Chondrocyte (in vitro differentiated cells): ENCODE results near the gene TERC. TPM values are rescaled to one million over a fixed set of nuclear protein-coding genes. Genes with fewer than 3 reads are reported as not detected.

Source experiments
- DNase-seq: peaks from one replicate; pipeline ENCODE4 v3.0.0; 2021; ENCODE audit warnings: mixed read lengths, low spot score
- H3K27ac Mint-ChIP-seq: one replicate; pipeline ENCODE4 v1.8.0; 2021; ENCODE audit warnings: mild to moderate bottlenecking, moderate library complexity, mixed read lengths; ENCODE audit not compliant: unreplicated experiment
- H3K27me3 Mint-ChIP-seq: 2 replicates; pipeline ENCODE4 v1.8.0; 2021; ENCODE audit warnings: low read depth, mixed read lengths
- H3K36me3 Mint-ChIP-seq: 2 replicates; pipeline ENCODE4 v1.8.0; 2021; ENCODE audit warnings: low read depth, mixed read lengths
- H3K4me1 Mint-ChIP-seq: 2 replicates; pipeline ENCODE4 v1.8.0; 2021; ENCODE audit warnings: low read depth, mild to moderate bottlenecking, mixed read lengths
- H3K4me3 Mint-ChIP-seq: one replicate; pipeline ENCODE4 v1.8.0; 2021; ENCODE audit warnings: mild to moderate bottlenecking, moderate library complexity, mixed read lengths; ENCODE audit not compliant: unreplicated experiment
- H3K9me3 Mint-ChIP-seq: 2 replicates; pipeline ENCODE4 v1.8.0; 2021; ENCODE audit warnings: low read depth, mixed read lengths
- CTCF ChIP-seq: fragments of 200-600 bp; sonication (generic); IDR thresholded peaks from 2 replicates; pipeline ENCODE4 v1.5.0; 2021; ENCODE audit warnings: antibody characterized with exemption, mild to moderate bottlenecking, moderate library complexity
- long read RNA-seq: library from polyadenylated mRNA; stranded (forward); transcript quantifications from one replicate; pipeline ENCODE4 v2.0.0, GENCODE V29; 2021
- total RNA-seq: library from RNA; stranded (reverse); gene quantifications from 3 replicates; pipeline ENCODE4 v1.2.1, GENCODE V29; 2021

TERC gene
- 0.99 to 1.4 TPM in 2 of 3 replicates, not detected in the other for total RNA-seq
- long read RNA-seq = 0 reads

- H3K9me3 Mint-ChIP-seq = peaks cover 12% of the 10 kb centered on the region
- peak within 1 kb of the TSS; percentile 82 for H3K4me3 Mint-ChIP-seq
- peaks cover 20% of the 10 kb centered on the region for H3K4me1 Mint-ChIP-seq
- H3K27me3 Mint-ChIP-seq = no peaks in the 10 kb centered on the region
- DNase-seq = no peak
- H3K36me3 Mint-ChIP-seq = peaks cover 6% of the 10 kb centered on the region
- TF ChIP-seq CTCF = no peak
- peak within 1 kb of the TSS; percentile 93 for H3K27ac Mint-ChIP-seq
Observed at GRCh38 chr3:169764882-169765612, at the start of gene TERC. TERC (minus strand) TSS chr3:169765060.

GRCh38 chr3:169813757-169814517 lies 49.1 kb upstream of the TERC start:
- Mint-ChIP-seq H3K4me1 (peaks cover 37% of the 10 kb centered on the region), H3K9me3 (peaks cover 13% of the 10 kb centered on the region), H3K36me3 (peaks cover 2% of the 10 kb centered on the region), H3K4me3 (no peak overlapping the region), H3K27ac (no peak overlapping the region), H3K27me3 (no peaks in the 10 kb centered on the region)
- no peak for DNase-seq
- no peak for TF ChIP-seq CTCF

- Mint-ChIP-seq H3K4me3 (peak overlapping the region; percentile 80), H3K27me3 (no peaks in the 10 kb centered on the region), H3K4me1 (peaks cover 31% of the 10 kb centered on the region), H3K9me3 (peaks cover 13% of the 10 kb centered on the region), H3K27ac (peak overlapping the region; percentile 65), H3K36me3 (peaks cover 3% of the 10 kb centered on the region)
- DNase-seq = no peak
- no peak for TF ChIP-seq CTCF
Observed at GRCh38 chr3:169813278-169813677, 48.4 kb upstream of the TERC start.

GRCh38 chr3:169812332-169813235 lies 47.7 kb upstream of the TERC start, which contains the start of the genes LRRC34 and LRRIQ4:
LRRC34 (minus strand) TSS chr3:169812904; CDS start chr3:169812548, 356 bp downstream.
LRRIQ4 (plus strand) TSS chr3:169812870; CDS start chr3:169821922, 9,052 bp downstream.
- Mint-ChIP-seq H3K27me3 (no peaks in the 10 kb centered on the region), H3K27ac (peak within 1 kb of the TSS; percentile 80), H3K36me3 (peaks cover 4% of the 10 kb centered on the region), H3K4me3 (peak within 1 kb of the TSS; percentile 80), H3K4me1 (peaks cover 24% of the 10 kb centered on the region), H3K9me3 (peaks cover 13% of the 10 kb centered on the region)
- no peak for DNase-seq
- TF ChIP-seq CTCF = no peak
